ENCODE data around the gene TDP2. TPM values are rescaled to one million over a fixed set of nuclear protein-coding genes. Genes with fewer than 3 reads are reported as not detected.

Gene TDP2
- total RNA-seq, 1 donor from 2014 or later = 26.6 TPM

GRCh38 chr6:24658573-24659560 is 7.8 kb downstream of the TDP2 start:
- Histone ChIP-seq H3K4me3 (ENCODE audit: low read depth, low read length) (no peak overlapping the region), H3K27me3 (ENCODE audit: control insufficient read depth, insufficient read depth, low read length) (no peaks in the 10 kb centered on the region), H3K36me3 (ENCODE audit: control insufficient read depth, insufficient read depth, low read length) (peaks cover 1% of the 10 kb centered on the region)
- TF ChIP-seq, protein P1, sequence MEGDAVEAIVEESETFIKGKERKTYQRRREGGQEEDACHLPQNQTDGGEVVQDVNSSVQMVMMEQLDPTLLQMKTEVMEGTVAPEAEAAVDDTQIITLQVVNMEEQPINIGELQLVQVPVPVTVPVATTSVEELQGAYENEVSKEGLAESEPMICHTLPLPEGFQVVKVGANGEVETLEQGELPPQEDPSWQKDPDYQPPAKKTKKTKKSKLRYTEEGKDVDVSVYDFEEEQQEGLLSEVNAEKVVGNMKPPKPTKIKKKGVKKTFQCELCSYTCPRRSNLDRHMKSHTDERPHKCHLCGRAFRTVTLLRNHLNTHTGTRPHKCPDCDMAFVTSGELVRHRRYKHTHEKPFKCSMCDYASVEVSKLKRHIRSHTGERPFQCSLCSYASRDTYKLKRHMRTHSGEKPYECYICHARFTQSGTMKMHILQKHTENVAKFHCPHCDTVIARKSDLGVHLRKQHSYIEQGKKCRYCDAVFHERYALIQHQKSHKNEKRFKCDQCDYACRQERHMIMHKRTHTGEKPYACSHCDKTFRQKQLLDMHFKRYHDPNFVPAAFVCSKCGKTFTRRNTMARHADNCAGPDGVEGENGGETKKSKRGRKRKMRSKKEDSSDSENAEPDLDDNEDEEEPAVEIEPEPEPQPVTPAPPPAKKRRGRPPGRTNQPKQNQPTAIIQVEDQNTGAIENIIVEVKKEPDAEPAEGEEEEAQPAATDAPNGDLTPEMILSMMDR (IDR thresholded peaks at IDR 0.05; ENCODE audit: insufficient read depth, low read length, poor library complexity, severe bottlenecking) = no peak
- DNase-seq (ENCODE audit: low read depth) = no peak

GRCh38 chr6:24655215-24655614 is 11.5 kb downstream of the TDP2 start:
- Histone ChIP-seq H3K36me3 (ENCODE audit: control insufficient read depth, insufficient read depth, low read length) (no peaks in the 10 kb centered on the region), H3K27me3 (ENCODE audit: control insufficient read depth, insufficient read depth, low read length) (no peaks in the 10 kb centered on the region), H3K4me3 (ENCODE audit: low read depth, low read length) (no peak overlapping the region)
- no peak for DNase-seq (ENCODE audit: low read depth)
- TF ChIP-seq, protein P1 (IDR thresholded peaks at IDR 0.05; ENCODE audit: insufficient read depth, low read length, poor library complexity, severe bottlenecking) = no peak

DNA sequence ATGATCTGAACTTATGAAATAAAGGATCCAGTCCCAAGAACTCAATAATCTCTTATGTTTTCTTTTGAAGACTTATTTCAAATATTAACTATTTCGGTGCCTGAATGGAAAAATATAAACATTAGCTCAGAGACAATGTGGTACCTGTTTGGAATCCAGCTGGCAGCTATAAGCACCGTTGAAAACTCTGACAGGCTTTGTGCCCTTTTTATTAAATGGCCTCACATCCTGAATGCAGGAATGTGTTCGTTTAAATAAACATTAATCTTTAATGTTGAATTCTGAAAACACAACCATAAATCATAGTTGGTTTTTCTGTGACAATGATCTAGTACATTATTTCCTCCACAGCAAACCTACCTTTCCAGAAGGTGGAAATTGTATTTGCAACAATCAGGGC is 16.3 kb downstream of the TDP2 start:
- H3K27me3 ChIP-seq (ENCODE audit: control insufficient read depth, insufficient read depth, low read length) = no peaks in the 10 kb centered on the region
- TF ChIP-seq, protein P1 (IDR thresholded peaks at IDR 0.05; ENCODE audit: insufficient read depth, low read length, poor library complexity, severe bottlenecking) = no peak
- H3K36me3 ChIP-seq (ENCODE audit: control insufficient read depth, insufficient read depth, low read length) = no peaks in the 10 kb centered on the region
- DNase-seq (ENCODE audit: low read depth) = no peak
- H3K4me3 ChIP-seq (ENCODE audit: low read depth, low read length) = no peak overlapping the region

DNA sequence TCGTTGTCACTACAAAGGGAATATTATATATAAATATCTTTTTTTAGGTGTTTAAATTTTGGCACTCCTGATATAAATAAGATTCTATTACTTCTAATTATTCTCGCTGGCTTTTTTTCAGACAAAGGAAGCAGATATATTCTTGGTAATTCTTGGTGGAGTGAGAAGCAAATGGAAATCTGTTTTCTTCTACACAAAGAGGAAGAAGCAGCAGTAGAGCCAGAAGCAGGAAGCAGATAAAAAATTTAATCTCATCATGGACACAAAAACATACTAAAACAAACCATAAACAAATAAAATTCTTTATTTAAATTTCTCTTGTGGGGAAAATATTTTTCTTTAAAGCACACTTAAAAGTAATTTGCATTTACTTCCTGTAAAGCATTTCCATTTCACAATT is 17.0 kb downstream of the TDP2 start:
- DNase-seq (ENCODE audit: low read depth) = no peak
- H3K27me3 ChIP-seq (ENCODE audit: control insufficient read depth, insufficient read depth, low read length) = no peaks in the 10 kb centered on the region
- H3K36me3 ChIP-seq (ENCODE audit: control insufficient read depth, insufficient read depth, low read length) = no peaks in the 10 kb centered on the region
- TF ChIP-seq, protein P1 (IDR thresholded peaks at IDR 0.05; ENCODE audit: insufficient read depth, low read length, poor library complexity, severe bottlenecking) = no peak
- no peak overlapping the region for H3K4me3 ChIP-seq (ENCODE audit: low read depth, low read length)

DNA sequence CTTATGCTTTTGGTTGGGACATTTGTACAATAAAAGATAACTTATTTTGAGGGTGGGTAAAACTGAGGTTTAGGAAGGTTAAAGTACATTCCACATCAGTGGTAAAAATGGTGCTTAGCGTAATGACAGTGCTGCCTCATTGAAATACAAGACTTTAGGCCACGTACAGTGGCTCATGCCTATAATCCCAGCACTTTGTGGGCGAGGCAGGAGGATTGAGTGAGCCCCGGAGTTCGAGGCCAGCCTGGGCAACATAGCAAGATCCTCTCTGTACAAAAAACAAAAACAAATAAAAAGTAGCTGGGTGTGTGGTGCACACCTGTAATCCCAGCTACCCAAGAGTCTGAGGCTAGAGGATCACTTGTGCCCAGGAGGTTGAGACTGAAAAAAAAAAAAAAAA is 18.4 kb downstream of the TDP2 start:
- DNase-seq (ENCODE audit: low read depth) = no peak
- Histone ChIP-seq H3K27me3 (ENCODE audit: control insufficient read depth, insufficient read depth, low read length) (no peaks in the 10 kb centered on the region), H3K36me3 (ENCODE audit: control insufficient read depth, insufficient read depth, low read length) (no peaks in the 10 kb centered on the region), H3K4me3 (ENCODE audit: low read depth, low read length) (no peak overlapping the region)
- TF ChIP-seq, protein P1 (IDR thresholded peaks at IDR 0.05; ENCODE audit: insufficient read depth, low read length, poor library complexity, severe bottlenecking) = no peak

Measured in kidney epithelial cell (primary cell).